HuH-7.5 (cell line): ENCODE data around the gene GNG13.
"Not testable (repeated sequence)": the region's sequence is repeated elsewhere in the genome, so short reads cannot be mapped to it uniquely, and the experiment has no call there.

ENCODE experiments used
- DNase-seq: peaks from one replicate; pipeline ENCODE4 v3.0.0; 2011; ENCODE audit warnings: low spot score

Gene GNG13

GRCh38 chr16:831571-832413 is 31.3 kb upstream of the GNG13 start:
- no peak for DNase-seq

DNA sequence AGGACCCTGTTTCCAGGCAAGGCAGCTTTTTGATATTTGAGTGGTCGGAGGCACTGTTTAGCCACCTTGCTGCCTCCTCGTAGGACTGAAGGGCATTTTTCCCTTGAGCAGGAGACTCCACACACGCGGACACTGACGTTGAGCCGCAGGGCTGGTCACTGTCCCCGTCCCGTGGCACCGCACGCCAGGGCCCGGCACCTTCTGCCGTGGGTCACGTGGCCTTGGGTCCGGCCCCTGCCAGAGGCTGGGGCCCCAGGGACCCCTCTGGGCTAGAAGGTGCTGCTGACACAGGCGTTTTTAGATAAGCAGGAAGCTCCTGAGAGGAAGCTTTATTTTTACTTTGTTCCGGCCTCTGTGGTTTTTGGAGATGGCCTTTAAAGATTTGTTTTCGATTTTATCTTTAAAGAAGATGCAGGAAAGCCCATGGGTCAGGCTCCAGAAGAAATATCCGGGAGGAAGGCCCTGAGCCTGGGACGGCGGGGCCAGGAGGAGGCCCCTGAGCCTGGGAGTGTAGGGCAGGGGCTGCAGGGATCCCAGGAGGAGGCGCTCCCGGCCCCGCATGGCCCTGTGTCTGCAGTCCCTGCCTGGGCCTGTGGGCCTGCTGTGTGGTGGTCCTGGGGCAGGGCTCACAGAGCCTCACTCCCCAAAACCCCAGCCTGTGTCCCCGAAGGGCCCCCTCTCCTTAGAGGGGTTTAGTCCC is 30.5 kb upstream of the GNG13 start:
- DNase-seq, result no peak

DNA sequence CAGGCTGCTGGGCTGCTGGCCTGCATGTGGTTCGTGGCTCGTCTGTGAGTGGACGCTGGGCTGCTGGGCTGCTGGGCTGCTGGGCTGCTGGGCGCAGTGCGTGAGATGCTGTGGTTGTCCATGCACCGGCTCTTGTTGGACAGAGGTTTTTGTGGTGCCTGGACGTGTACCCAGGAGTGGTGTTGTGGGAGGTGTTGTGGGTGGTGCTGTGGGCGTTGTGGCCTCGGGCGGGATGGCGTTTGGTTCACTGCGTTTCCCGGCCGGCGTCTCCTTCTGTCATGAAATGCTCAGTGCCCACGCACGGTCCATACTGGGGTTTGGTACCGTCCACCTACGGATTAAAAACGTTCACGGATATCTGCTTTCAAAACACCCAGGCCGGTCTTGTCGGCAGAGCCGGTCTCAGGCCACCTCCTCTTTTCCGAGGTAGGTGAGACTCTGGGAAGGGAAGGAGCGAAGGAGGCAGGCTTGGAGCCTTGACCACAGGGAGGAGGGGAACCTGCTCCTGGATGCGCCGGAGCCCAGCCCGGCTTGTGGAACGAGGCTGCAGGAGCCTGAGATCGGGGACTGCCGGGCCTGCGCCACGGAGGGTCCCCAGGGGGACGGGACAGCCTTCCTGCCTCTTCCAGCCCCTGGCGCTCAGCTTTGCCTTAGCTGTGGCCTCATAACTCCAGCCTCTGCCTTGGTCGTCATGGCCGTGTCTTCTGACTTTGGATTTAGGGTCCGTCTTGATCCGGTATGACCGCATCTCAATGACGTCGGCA is 29.8 kb upstream of the GNG13 start:
- DNase-seq, result no peak

DNA sequence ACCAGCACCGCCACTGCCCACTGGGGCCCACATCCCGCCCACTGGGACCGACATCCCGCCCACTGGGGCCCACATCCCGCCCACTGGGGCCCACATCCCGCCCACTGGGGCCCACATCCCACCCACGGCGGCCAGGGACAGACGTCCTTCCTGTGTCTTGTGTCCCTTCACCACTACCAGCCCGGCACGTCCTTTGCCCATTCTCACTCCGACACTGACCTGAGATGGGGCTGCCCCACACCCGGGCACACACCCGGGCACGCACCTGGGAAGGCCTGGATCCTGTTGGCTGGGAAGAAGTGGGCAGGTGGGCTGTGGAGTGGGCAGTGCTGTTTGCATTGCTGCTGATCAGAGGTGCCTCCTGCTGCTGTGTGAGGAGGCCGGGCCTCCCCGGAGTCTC is 28.4 kb upstream of the GNG13 start:
- DNase-seq, result no peak

DNA sequence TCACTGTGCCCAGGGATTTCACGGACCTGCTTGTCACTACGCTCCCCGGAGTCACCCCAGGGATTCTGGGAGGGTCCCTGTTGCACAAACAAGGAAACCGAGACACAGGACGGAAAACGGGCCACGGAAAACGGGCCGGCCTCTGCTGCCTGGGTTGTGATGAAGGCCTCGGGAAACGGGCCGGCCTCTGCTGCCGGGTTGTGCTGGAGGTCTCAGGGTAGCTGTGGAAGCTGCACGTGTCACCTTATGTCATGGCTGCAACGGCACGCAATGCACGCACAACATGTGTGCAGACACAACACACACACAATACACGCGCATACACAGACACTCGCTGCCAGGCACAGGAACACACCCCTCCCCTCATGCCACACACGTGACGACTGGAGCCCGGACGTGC is 27.0 kb upstream of the GNG13 start:
- DNase-seq, result no peak

DNA sequence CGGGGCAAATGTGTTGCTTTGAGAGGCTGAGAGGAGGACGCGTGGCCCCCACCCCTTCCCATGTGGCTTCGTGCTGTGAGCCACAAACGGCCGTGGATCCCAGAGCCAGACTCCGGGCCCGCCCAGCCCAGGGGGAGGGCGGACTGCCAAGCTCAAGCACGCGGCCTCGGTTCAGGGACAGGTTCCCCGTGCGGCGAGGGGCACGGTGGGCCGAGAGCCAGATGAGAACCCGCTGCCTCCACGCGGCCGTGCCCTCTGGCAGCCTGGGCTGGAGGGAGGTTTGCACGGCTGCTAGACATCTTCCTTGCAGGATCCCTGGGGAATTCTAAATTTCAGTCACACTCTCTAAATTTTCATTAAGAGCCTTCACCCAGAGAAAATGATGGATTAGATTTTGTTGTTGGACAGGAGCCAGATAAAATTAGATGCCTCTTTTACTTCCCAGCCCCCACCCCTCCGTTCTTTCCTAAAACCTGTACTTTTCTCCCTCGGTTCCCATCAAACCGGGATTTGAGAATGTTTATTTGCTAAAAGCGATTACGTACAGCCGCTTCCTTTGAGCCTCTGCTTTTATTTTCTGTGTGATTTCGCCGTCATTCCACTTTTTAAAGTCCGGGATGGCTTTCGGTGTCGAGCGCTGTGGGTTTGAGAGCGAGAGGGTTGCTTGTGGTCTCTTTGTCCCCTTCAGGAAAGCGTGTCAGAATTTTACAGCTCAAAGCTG is 25.0 kb upstream of the GNG13 start:
- DNase-seq, result no peak

DNA sequence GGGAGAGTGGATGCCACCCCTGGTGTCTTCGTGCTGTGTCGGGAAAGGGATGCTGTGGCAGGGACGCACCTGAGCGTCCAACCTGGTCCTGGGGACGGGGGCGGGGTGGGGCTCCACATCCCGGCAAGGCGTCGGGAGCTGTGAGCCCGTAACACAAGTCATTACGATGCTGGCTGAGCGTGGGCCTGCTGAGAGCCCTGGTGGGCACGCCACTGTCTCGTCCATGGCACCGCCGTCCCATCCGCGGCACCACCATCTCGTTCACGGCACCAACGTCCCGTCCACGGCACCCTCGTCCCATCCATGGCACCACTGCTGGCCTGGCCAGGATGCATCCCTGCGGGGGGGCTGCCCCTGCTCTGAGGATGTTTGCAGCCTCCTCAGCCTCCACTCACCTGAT is 24.1 kb upstream of the GNG13 start:
- DNase-seq, result no peak

GRCh38 chr16:824194-824593 is 23.7 kb upstream of the GNG13 start:
- DNase-seq, result no peak

- DNase-seq, result no peak
Observed at GRCh38 chr16:822909-823297, 22.4 kb upstream of the GNG13 start.

- DNase-seq, result no peak
Observed at GRCh38 chr16:822174-822908, 21.8 kb upstream of the GNG13 start.

DNA sequence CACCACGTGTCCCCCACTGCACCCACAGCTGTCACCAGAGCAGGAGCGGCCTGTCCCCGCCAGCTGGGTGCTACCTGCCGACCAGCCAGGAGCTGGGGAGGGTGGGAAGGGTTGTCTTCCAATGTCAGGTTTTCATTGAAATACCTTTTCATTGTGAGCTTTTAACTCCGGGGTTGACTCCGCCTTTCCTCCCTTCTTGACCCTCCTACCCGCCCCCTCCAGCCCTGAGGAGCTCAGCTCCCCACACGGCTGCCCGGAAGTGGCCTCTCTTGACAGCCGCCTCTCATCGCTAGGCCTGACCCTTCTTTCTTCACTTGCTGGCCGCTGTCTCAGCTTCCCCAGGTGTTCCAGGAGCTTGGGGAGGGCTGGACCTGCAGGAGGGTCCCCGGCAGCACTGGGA is 21.2 kb upstream of the GNG13 start:
- no peak for DNase-seq

DNA sequence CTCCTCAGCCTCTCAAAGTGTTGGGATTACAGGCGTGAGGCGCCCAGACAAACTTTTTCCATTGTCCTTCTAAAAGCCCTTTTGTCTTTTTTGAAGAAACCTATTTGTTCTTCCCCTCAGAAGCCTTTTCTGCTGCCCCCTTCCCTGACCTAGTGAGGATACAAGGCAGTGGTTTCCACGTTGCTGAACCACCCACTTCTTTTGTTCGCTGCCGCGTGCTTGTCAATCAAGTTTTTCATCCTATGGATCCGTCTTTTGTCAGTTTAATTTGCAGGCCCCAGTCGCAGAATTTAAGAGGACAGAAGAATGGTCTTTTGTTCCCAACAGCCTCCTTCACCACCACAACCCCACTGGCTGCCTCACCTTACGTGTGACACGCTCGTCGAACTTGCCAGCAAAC is 20.2 kb upstream of the GNG13 start:
- no peak for DNase-seq

- DNase-seq, result not testable (repeated sequence)
Observed at GRCh38 chr16:820044-820408, 19.5 kb upstream of the GNG13 start.

GRCh38 chr16:819336-820043 is 19.0 kb upstream of the GNG13 start:
- no peak for DNase-seq

GRCh38 chr16:818592-818991 is 18.1 kb upstream of the GNG13 start:
- no peak for DNase-seq

DNA sequence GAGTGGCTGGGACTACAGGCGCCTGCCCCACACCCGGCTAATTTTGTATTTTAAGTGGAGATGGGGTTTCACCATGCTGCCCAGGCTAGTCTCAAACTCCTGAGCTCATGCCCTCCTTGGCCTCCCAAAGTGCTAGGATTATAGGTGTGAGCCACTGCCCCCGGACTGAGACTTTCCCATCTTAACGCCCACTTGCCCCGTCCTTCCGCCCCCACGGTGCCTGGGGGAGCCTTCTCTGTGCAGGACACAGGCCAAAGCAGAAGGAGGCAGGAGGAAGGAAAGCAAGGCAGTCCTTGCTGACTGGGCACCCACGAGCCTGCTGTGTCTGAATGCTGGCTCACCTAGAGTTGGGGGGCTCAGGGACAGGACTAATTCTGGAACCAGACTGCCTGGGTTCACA is 17.6 kb upstream of the GNG13 start:
- DNase-seq, result no peak

- no peak for DNase-seq
Observed at GRCh38 chr16:817001-817906, 16.7 kb upstream of the GNG13 start.

DNA sequence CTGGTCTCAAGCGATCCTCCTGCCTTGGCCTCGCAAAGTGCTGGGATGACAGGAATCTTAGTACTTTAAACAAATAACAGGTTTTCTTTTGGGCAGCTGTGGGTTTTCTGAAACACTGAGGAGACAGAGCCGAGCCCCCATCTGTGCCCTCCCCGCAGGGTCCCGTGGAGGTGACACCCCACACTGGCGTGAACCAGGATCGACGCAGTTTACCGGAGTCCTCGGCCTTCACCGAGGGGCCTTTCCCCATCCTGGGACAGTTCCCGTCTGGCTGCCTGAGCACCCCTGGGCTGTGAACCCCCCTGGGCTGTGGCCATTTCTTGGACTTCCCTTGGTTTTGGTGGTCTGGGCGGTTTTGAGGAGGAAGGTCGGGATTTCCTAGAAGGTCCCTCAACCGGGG is 15.3 kb upstream of the GNG13 start:
- DNase-seq, result no peak

DNA sequence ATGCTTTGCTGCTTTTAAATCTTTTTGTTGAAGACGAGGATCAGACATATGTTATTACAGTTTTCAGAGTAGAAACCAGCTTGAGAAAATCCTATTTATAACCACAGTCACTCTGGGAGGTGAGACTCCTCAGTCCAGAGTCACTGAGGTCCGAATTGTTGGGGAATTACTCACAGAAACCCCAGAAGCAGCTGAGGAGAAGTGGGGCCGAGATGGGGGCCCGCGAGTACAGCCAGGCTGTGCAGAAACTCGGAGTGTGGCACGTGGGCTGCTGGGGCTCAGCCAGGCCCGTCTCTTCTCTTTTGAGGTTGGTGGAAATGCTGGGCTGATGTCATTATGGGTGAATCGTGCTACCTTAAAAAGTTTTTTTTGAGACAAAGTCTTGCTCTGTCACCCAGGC is 14.4 kb upstream of the GNG13 start:
- no peak for DNase-seq

DNA sequence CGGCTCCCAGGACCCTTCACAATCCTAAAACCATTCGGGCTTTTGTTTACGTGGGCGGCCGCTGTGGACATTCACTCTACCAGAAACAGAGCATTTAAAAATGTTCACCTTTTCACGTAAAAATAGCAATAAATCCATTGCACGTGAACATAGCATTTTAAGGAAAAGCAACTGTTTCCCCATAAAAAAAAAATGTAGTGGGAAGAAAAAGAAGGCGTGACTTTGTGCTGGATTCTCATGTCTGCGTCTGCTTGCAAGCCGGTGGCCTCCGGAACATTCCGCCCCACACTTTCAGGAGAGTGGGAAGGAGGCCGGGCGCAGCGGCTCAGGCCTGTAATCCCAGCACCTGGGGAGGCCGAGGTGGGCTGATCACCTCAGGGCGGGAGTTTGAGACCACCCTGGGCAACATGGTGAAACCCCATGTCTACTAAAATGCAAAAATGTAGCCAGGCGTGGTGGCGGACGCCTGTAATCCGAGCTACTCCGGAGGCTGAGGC is 13.4 kb upstream of the GNG13 start:
- no peak for DNase-seq
